Mesenteric fat pad (tissue), 1 donor: ENCODE measurements around the gene NINJ1. TPM values are rescaled to one million over a fixed set of nuclear protein-coding genes. Genes with fewer than 3 reads are reported as not detected.
"Not testable (repeated sequence)": the region's sequence is repeated elsewhere in the genome, so short reads cannot be mapped to it uniquely, and the experiment has no call there.

ENCODE experiments used
- DNase-seq: peaks from one replicate; pipeline ENCODE4 v3.0.0-alpha.2; 2020; ENCODE audit warnings: low spot score
- total RNA-seq: library from RNA; stranded (reverse); fragmentation: NEBNext Ultra II Directional; extraction: Animal tissue kit (Norgen Biotek cat#: 25700); gene quantifications from one replicate; pipeline ENCODE4 v1.2.1, GENCODE V29; 2021
- donor health status: DM: yes; HTN: yes; CAD: no.

The NINJ1 gene
- total RNA-seq, 1 donor from 2014 or later = 58.8 TPM

DNA sequence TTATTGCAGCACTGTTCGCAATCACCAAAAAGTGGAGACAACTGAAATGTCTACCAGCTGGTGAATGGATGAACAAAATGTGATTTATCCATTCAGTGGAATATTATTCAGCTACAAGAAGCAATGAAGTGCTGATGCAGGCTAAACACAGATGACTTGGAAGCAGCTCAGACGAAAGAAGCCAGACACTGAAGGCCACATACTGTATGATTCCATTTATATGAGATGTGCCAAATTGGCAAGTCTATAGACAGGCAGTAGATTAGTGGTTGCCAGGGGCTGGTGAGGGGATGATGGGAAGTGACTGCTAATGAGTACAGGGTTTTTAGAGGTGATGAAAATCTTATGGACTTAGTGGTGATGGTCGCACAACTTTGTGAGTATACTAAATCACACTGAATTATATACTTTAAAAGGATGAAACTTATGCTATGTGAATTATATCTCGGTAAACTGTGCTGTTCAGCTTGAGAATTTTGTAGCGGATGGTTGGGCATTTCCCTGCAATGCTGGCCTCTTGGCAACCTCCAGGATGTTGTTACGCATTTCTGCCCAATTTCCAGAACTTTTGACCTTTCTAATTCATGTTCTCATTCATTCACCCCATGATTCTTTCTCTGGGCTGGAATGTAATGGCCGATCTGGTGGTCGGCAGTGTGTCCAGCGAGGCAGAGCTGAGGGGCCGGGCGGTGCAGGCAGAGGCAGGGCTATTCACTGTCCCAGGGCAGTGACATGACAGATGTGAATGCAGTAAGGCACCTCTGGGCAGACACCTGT, 27.9 kb upstream of the NINJ1 start:
- DNase-seq = no peak

GRCh38 chr9:93159601-93160471, 25.8 kb upstream of the NINJ1 start:
- peak; percentile 93 for DNase-seq

GRCh38 chr9:93156475-93157008, 22.5 kb upstream of the NINJ1 start:
- DNase-seq = no peak

GRCh38 chr9:93155716-93156474, 21.8 kb upstream of the NINJ1 start:
- no peak for DNase-seq

DNA sequence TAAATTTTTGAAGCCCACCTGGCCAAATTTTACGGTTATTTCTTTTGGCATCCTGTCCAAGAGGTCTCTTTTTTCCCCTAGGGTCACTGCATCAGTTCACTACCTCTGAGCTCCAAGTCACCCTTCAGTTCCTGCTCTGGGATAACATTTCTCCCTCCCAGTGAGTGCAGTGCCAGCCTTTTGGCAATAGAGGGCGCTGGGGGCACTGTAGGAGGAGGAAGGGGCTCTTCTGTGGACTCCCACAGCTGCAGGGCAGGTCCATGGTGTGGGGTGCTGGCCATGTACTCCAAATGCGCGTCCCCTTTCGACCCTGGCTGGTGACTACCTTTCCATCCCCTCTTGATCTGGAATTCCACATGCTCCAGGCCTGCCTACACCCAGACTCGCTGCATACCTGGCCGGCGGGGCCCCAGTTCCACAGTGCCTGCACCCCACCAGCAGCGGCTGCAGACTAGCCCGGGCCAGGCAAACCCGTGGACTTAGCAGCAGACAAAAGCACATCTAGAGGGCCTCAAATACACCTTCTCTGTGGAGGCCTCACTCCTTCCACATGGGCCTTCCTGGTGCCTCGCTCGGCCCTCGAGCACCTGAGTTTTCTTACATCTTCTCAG, 20.3 kb upstream of the NINJ1 start:
- no peak for DNase-seq

GRCh38 chr9:93151097-93151784, 17.2 kb upstream of the NINJ1 start:
- DNase-seq = no peak

GRCh38 chr9:93149361-93149760, 15.3 kb upstream of the NINJ1 start:
- DNase-seq = no peak

DNA sequence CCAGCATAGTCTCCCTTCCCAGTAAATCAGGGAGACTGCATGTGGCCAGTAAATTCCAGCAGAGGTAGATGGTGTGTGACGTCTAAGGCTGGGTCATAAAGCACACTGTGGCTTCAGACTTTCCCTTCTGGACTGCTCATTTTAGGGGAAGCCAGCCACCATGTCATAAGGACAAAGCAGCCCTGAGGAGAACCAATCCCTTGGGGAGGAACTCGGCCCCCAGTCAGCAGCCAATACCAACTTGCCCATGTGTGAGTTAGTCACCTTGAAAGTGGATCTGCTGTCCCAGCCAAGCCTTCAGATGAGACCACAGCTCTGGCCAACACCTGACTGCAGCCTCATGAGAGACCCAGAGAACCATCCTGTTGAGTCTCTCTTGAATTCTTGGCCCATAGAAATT, 14.7 kb upstream of the NINJ1 start:
- DNase-seq = no peak

DNA sequence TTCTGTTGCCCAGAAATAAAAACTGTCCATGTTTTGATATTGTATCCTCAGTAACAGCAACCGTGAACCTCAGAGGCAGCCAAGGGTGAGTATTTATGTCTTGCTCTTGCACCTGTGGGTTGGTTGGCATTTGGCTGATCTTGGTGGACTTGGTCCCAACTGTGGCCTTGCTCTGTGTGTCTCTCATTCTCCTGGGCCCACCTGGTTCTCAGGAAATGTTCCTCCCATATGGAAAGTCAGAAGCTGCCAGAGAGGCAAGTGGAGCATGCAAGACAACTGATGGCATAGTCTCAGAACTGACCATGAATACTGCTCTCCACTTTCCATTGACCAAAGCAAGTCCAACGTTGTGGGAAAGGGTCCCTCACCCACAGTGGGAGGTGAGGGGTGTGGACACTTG, 13.6 kb upstream of the NINJ1 start:
- no peak for DNase-seq

GRCh38 chr9:93146696-93147095, 12.6 kb upstream of the NINJ1 start:
- DNase-seq = not testable (repeated sequence)

DNA sequence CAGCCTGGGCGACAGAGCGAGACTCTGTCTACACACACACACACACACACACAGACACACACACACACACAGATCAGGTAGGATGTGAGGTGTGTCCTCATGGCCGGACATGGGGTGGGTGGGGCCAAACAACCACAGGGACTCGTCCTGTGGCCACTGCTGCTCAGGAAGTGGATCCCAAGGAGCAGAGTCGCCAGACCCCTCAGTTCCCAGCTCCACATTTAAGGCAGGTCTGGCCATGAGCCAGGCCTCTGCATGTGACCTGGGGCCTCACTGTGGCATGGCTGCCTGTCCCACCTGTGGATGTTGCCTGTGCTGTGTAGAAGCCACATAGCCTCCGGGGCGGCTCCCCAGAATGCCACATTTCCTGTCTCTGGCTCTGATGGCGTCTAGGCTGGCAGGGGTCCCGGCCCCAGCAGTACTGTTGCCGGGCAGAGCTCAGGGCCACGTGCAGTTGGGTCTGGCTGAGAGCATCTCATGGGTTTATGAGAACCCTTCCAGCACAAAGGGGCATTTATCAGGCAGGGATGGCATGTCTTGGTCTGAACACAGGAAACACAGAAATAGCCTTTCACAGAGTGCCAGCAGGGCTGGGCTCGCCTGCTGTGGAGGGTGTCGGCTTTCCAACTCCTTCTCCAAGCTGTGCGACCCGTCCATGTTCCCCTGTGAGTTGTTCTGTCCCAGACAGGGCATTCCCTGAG, 9.9 kb upstream of the NINJ1 start:
- DNase-seq = no peak

DNA sequence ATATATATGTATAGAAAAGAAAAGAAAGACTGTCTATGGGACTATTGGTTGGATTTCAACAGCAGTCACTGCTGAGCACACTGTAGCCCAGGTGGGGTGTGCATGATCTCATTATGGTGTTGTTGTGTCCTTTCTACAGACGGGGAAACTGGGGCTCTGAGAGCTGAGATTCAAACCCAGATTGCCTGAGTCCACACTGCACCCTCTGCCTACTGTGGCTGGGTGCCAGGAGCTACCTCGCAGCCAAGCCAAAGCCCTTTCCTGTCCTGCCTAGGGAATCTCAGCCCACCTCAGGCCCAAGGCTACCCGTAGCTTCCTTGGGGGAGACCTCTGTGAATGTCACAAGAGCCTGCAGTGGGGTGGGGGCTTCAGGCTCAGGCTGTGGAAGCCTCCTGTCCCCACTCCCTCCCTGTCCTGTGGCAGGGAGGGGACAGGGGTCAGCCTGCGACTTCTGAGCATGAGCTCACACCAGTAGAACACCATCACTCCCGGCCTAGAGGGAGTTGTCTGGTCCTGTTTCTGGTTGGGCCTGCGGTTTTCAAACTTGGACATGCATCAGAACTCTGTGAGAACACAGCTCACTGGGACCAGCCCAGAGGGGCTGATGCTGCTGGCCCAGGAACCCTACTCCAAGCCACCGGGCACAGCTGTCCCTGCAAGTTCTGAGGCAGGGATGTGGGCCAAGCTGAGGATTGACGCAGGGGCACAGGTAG, 7.9 kb upstream of the NINJ1 start:
- no peak for DNase-seq

GRCh38 chr9:93139365-93140182, 5.5 kb upstream of the NINJ1 start:
- DNase-seq = no peak

DNA sequence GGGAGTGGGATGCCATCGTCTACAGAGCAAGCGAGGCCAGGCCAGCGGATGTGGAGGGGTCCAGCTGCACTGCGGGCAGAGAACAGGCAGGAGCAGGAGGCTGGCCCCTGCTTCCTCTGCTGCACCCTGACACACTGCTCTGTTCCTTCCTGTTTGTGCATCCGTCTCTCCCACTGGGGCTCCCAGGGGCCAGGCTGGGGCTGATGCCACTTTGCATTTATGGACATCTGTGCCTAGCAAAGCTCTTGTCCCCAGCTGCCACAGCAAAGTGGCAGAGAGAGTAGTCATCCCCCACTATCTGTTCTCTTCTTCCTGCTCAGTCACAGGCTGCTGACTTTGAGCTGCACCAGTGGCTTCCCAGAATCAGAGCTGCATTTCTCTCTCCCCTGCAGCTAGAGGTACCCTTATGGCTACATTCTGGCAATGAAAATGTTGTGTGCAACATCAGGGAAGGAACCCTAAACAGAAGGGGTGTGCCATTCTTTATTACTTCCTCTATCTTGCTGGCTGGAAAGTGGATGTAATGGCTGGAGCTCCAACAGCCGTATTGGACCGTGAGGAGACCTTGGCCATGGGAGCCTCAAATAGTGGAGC, 4.2 kb upstream of the NINJ1 start:
- DNase-seq = no peak

GRCh38 chr9:93137362-93137761, 3.3 kb upstream of the NINJ1 start:
- no peak for DNase-seq

GRCh38 chr9:93136011-93136440, 2.0 kb upstream of the NINJ1 start:
- DNase-seq = no peak

DNA sequence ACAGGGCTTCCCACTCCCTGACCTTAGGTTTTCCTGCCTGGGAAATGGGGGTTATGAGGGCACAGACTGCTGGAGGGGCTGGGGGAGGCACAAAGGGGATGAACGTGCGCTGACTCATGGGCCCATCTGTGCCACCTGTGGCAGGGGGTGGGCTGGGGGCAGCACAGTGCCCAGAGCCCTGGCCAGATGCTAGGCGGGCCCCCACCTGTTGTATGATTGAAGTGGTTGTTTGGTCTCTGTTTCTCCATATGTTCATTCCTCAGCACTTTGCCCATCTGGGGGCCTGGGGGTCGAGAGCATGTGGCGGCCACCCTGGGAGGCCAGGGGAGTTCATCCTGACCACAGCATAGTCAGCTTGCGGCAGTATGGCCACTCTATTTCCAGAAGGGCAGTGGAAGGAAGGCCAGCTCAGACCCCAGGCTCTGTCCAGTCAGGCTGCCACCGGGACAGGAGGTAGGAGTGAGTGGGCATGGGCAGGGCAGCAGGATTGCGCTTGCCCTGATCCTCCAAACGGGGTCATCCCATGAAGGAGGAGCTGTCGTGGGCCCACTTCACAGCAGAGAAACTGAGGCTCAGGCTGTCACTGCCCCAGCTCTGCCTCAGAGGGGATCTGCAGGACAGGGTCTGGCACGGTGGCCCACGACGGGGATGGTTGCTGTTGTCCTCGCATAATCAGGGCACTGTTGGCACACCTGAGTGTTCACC, 841 bp upstream of the NINJ1 start:
- DNase-seq = no peak
